K562 (cell line): ENCODE results near the gene KRT85. TPM values are rescaled to one million over a fixed set of nuclear protein-coding genes. Genes with fewer than 3 reads are reported as not detected.
A peak's percentile ranks its signal among the peaks of the same experiment; 100 is the strongest.

Experiments used
- ATAC-seq: fragments of 200-7000 bp; cut with Tn5 transposase; 3 replicates; pipeline ENCODE4 v1.9.1; 2020; ENCODE audit warnings: moderate library complexity
- BruUV-seq: library from RNA; stranded (reverse); fragments of 400-500 nt; replicated peaks from 2 replicates; lab custom pipeline; 2021; lab: Mats Ljungman, UMichigan
- CTCF ChIA-PET: fragments of 300-600 bp; formaldehyde crosslinking; extraction: SDS; loops from one replicate; lab custom pipeline; 2021; ENCODE audit warnings: low intra/inter-chr PET ratio; lab: Yijun Ruan, JAX
- POLR2A ChIA-PET: fragments of 300-600, 350-650 bp; sonication (Branson Sonifier 250); formaldehyde crosslinking; extraction: SDS; loops from one replicate; lab custom pipeline; 2021; ENCODE audit warnings: antibody characterized with exemption, inconsistent platforms; lab: Yijun Ruan, JAX
- DNase-seq, 4 experiments: peaks; one replicate each; pipeline versions ENCODE4 v3.0.0 to v3.0.0-alpha.2; 2011 to 2018; ENCODE audit warnings: low spot score in 3 of 4, mixed read lengths in 3 of 4; ENCODE audit errors: extremely low read depth in 1 of 4
- FAIRE-seq: peaks from 2 replicates; lab custom pipeline; 2011; peaks lifted over from hg19 to GRCh38; lab: Jason Lieb, UNC
- H2AFZ ChIP-seq: 2 replicates; pipeline ENCODE4 v1.6.0; 2011; ENCODE audit warnings: low read depth, low read length, control low read depth, inconsistent platforms
- H3K27ac ChIP-seq: fragments of 200-600 bp; 3 replicates; pipeline ENCODE4 v1.8.0; 2011; ENCODE audit warnings: low read depth, mild to moderate bottlenecking, control low read depth, inconsistent platforms, low read length, moderate library complexity, mixed read lengths; ENCODE audit errors: extremely low read depth
- H3K27me3 ChIP-seq, 2 experiments: fragments of 300-600 bp in 1 of 2; 2 replicates in 1 of 2; 3 replicates in 1 of 2; pipeline versions ENCODE4 v1.6.0 to v1.8.0; 2011; ENCODE audit warnings: inconsistent platforms in 2 of 2, low read length in 2 of 2, mild to moderate bottlenecking in 1 of 2, mixed read lengths in 1 of 2, moderate library complexity in 1 of 2; ENCODE audit not compliant: control insufficient read depth in 2 of 2, insufficient read depth in 2 of 2
- H3K36me3 ChIP-seq: fragments of 300-600 bp; 3 replicates; pipeline ENCODE4 v1.8.0; 2011; ENCODE audit warnings: mild to moderate bottlenecking, low read length, inconsistent platforms; ENCODE audit not compliant: control insufficient read depth, insufficient read depth
- H3K4me1 ChIP-seq, 2 experiments: fragments of 200-600 bp in 1 of 2; replicated peaks in 1 of 2; 2 replicates in 1 of 2; 3 replicates in 1 of 2; pipeline versions ENCODE4 v1.5.1 to v1.8.0; 2011; ENCODE audit warnings: inconsistent platforms in 2 of 2, low read length in 2 of 2, mild to moderate bottlenecking in 1 of 2, mixed read lengths in 1 of 2, moderate library complexity in 1 of 2; ENCODE audit not compliant: control insufficient read depth in 2 of 2, insufficient read depth in 2 of 2
- H3K4me2 ChIP-seq: 2 replicates; pipeline ENCODE4 v1.6.1; 2011; ENCODE audit warnings: low read length, control low read depth, inconsistent platforms, mixed read lengths; ENCODE audit not compliant: insufficient read depth
- H3K4me3 ChIP-seq: fragments of 200-600 bp; sonication (generic), shearing (Covaris generic); 2 replicates; pipeline ENCODE4 v1.5.1; 2016; ENCODE audit warnings: control low read depth, inconsistent platforms
- H3K79me2 ChIP-seq: fragments of 200-600 bp; 3 replicates; pipeline ENCODE4 v1.8.0; 2011; ENCODE audit warnings: low read length, inconsistent platforms; ENCODE audit not compliant: control insufficient read depth, insufficient read depth
- H3K9ac ChIP-seq, 2 experiments: 2 replicates each; pipeline versions ENCODE4 v1.6.0 to v1.6.1; 2011; ENCODE audit warnings: low read depth in 2 of 2, low read length in 2 of 2, control low read depth in 1 of 2, inconsistent platforms in 1 of 2, mild to moderate bottlenecking in 1 of 2, mixed read lengths in 1 of 2; ENCODE audit not compliant: insufficient read depth in 1 of 2
- H3K9me1 ChIP-seq: one replicate; pipeline ENCODE4 v1.6.0; 2011; ENCODE audit warnings: inconsistent platforms, mild to moderate bottlenecking, low read length, moderate library complexity; ENCODE audit not compliant: control insufficient read depth, insufficient read depth
- H3K9me3 ChIP-seq: replicated peaks from 2 replicates; pipeline ENCODE4 v1.5.1; 2011; ENCODE audit warnings: low read depth, low read length, inconsistent platforms; ENCODE audit not compliant: control insufficient read depth, insufficient read depth
- H4K20me1 ChIP-seq: replicated peaks from 2 replicates; pipeline ENCODE4 v1.6.1; 2011; ENCODE audit warnings: low read length, inconsistent platforms, mixed read lengths; ENCODE audit not compliant: control insufficient read depth, insufficient read depth
- CSDE1 ChIP-seq, 2 experiments: fragments of 450-650 bp; IDR thresholded peaks; 2 replicates each; pipeline ENCODE4 v1.6.1; 2016; ENCODE audit warnings: mild to moderate bottlenecking in 1 of 2
- HMG20A ChIP-seq: fragments of 450-650 bp; formaldehyde crosslinking; conservative IDR thresholded peaks from 2 replicates; pipeline ENCODE4 v1.4.0; 2020; ENCODE audit warnings: mild to moderate bottlenecking, mixed read lengths
- KLF13 ChIP-seq: fragments of 450-650 bp; IDR thresholded peaks from 2 replicates; pipeline ENCODE4 v1.6.1; 2016; ENCODE audit warnings: missing genetic modification characterization, low read depth, mild to moderate bottlenecking, missing compliant biosample characterization, moderate library complexity, borderline replicate concordance
- KLF16 ChIP-seq: IDR thresholded peaks from 2 replicates; pipeline ENCODE4 v1.6.1; 2016; ENCODE audit warnings: antibody characterized with exemption
- MED1 ChIP-seq: sonication (generic); formaldehyde crosslinking; IDR thresholded peaks from 2 replicates; pipeline ENCODE4 v1.8.1; 2023; ENCODE audit warnings: missing genetic modification reagents, borderline replicate concordance
- MXI1 ChIP-seq: IDR thresholded peaks from 2 replicates; pipeline ENCODE4 v1.6.1; 2011; ENCODE audit warnings: low read depth, mild to moderate bottlenecking, improper control_type of control experiment, low read length
- PTBP1 ChIP-seq: fragments of 200-400 bp; formaldehyde crosslinking; IDR thresholded peaks from 2 replicates; pipeline ENCODE4 v1.6.1; 2017; ENCODE audit warnings: low read depth, low read length
- XRCC4 ChIP-seq: IDR thresholded peaks from one replicate; pipeline ENCODE4 v1.6.1; 2011; ENCODE audit not compliant: insufficient read depth, insufficient read length; ENCODE audit errors: extremely low read depth
- YY1 ChIP-seq, 3 experiments: IDR thresholded peaks; 2 replicates each; pipeline ENCODE4 v1.6.1; 2011; ENCODE audit warnings: low read length in 2 of 3, mild to moderate bottlenecking in 2 of 3, moderate library complexity in 2 of 3, borderline replicate concordance in 1 of 3, control low read depth in 1 of 3, low read depth in 1 of 3; ENCODE audit not compliant: insufficient read depth in 3 of 3, insufficient replicate concordance in 2 of 3, control insufficient read depth in 1 of 3, insufficient read length in 1 of 3; ENCODE audit errors: extremely low read depth in 1 of 3
- ZNF253 ChIP-seq: fragments of 250-450 bp; sonication (Bioruptor Pico); conservative IDR thresholded peaks from 2 replicates; pipeline ENCODE4 v1.6.1; 2021; ENCODE audit warnings: mild to moderate bottlenecking
- ZNF263 ChIP-seq: sonication (generic); formaldehyde crosslinking; IDR thresholded peaks from 2 replicates; pipeline ENCODE4 v1.8.0; 2022; ENCODE audit warnings: mild to moderate bottlenecking, missing genetic modification reagents, borderline replicate concordance
- WGBS: fragments of 100-300 bp; shearing (Covaris generic); methylation state at CpG from one replicate; pipeline ENCODE4 v1.1.6; 2016; ENCODE audit warnings: low coverage, mixed read lengths; ENCODE audit not compliant: insufficient coverage; ENCODE audit errors: missing lambda C conversion rate; 5-methylcytosine and 5-hydroxymethylcytosine counted together
- in situ Hi-C: fragments of 300-500 bp; cut with MboI; formaldehyde crosslinking; loops from 4 replicates; pipeline ENCODE4 v1.15.0; 2018; ENCODE audit warnings: inconsistent platforms, mixed read lengths
- intact Hi-C: fragments of 100-400 bp; cut with micrococcal nuclease; formaldehyde crosslinking; loops from 2 replicates; pipeline ENCODE4 v1.14.2; 2022
- polyA plus RNA-seq, 8 experiments: library from polyadenylated mRNA; depleted of rRNA in 4 of 8; stranded (reverse) in 5 of 8; unstranded in 3 of 8; fragments of >200 nt; fragmentation: Nextera tagmentation in 2 of 8; fragmentation: Illumina TruSeq in 1 of 8; extraction: Ambion mirVana in 2 of 8; extraction: Trizol in 1 of 8; gene quantifications; 2 replicates each; pipeline versions ENCODE4 v1.2.1 to v1.2.3, GENCODE V29; 2011 to 2014; ENCODE audit warnings: inconsistent platforms in 1 of 8, missing spikeins in 1 of 8
- total RNA-seq, 7 experiments: library from RNA; depleted of rRNA in 6 of 7; stranded (reverse); fragments of >200 nt in 6 of 7; fragmentation: Illumina TruSeq in 2 of 7; extraction: Trizol in 2 of 7; gene quantifications; 2 replicates each; pipeline versions ENCODE4 v1.2.1 to v1.2.3, GENCODE V29; 2011 to 2021; ENCODE audit warnings: low replicate concordance in 1 of 7
- TF ChIP-seq, protein P1 (sequence below): fragments of 250-450 bp; sonication (Bioruptor Pico); IDR thresholded peaks from 2 replicates; pipeline ENCODE4 v1.5.0; 2021
- TF ChIP-seq, protein P2 (sequence below): conservative IDR thresholded peaks from 2 replicates; pipeline ENCODE4 v1.6.1; 2011; ENCODE audit warnings: low read depth, mild to moderate bottlenecking, low read length; ENCODE audit not compliant: control insufficient read depth

The KRT85 gene
- total and polyA plus RNA-seq, 9 of the 15 experiments (the other 6 are each of a cell fraction or from before 2014, with no cell fraction given): not detected

DNA sequence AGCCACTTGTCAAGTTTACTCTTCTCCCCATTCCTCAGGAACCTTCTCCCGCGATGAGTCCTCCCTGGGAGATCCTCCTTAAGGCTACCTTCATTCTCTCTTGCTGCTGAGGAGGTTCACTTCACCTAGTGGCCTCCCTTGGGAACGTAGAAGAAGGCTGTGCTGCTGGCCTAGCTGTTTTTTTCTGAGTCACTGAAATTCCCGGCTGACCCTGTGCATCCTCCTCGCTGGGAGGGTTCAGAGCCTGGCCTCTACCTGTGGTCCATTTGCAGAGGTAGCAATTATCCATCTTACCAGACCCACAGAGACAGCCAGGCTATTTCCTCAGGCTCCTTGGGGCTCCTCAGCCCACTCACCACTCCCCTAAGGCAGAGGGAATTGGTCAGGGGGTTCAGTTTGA is 34.2 kb upstream of the KRT85 start:
- CTCF ChIA-PET: no interaction called here
- H3K36me3 ChIP-seq: no peaks in the 10 kb centered on the region
- H3K27ac ChIP-seq: no peak overlapping the region
- WGBS: 0% methylated on average over 5 of the region's 5 CpGs
- H3K9me3 ChIP-seq: no peaks in the 10 kb centered on the region
- peaks cover 0 to 67% of the 10 kb centered on the region in 2 experiments; a peak in 3 of 5 replicates for H3K27me3 ChIP-seq
- no peak overlapping the region for H3K4me3 ChIP-seq
- ATAC-seq (no peak), DNase-seq (no peak), FAIRE-seq (no peak)
- H3K9me1 ChIP-seq: no peaks in the 10 kb centered on the region
- no TSS peak for BruUV-seq
- H3K79me2 ChIP-seq: no peaks in the 10 kb centered on the region
- TF ChIP-seq KLF13 (tag) (no peak), ZNF263 (CRISPR knock-in tag) (peak; percentile 52; the same call in 1 of the 2 replicates)
- TF ChIP-seq, protein P1, sequence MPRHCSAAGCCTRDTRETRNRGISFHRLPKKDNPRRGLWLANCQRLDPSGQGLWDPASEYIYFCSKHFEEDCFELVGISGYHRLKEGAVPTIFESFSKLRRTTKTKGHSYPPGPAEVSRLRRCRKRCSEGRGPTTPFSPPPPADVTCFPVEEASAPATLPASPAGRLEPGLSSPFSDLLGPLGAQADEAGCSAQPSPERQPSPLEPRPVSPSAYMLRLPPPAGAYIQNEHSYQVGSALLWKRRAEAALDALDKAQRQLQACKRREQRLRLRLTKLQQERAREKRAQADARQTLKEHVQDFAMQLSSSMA (CRISPR knock-in tag): no peak
- no peak overlapping the region for H3K4me2 ChIP-seq
- POLR2A ChIA-PET: interaction anchor here (0.6 kb wide), 1 partner anchor 25 kb away, joined by 4 read pairs; no protein-coding TSS in a partner anchor
- H3K4me1 ChIP-seq: no peaks in the 10 kb centered on the region
- in situ Hi-C loops (no loop called here), intact Hi-C loops (no loop called here)
- H2AFZ ChIP-seq: no peak overlapping the region
- no peak overlapping the region for H3K9ac ChIP-seq
- H4K20me1 ChIP-seq: no peaks in the 10 kb centered on the region

DNA sequence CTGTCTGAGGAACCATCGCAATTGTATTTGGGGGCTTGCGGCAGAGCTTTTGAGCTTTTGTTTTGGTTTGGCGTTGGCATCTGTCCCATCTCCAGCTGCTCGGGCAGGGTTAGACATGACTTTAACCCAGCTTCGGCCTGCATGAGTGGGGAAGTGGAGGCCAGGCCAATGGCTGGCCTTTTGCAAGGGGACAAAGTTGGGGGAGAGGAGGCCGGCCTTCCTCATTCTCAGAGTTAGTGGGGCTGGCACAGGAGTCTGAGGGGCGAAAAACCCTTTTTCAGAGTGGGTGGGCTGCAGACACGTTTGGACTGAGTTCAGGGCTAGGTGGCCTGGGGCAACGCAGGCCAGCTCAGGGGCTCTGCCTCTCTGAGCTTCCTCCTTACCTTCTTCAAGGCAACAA is 33.6 kb upstream of the KRT85 start:
- H3K4me1 ChIP-seq: no peaks in the 10 kb centered on the region
- 4% methylated on average over 9 of the region's 9 CpGs for WGBS
- no TSS peak for BruUV-seq
- H3K27ac ChIP-seq: no peak overlapping the region
- in situ Hi-C loops: no loop called here
- no peaks in the 10 kb centered on the region for H3K9me3 ChIP-seq
- peaks cover 0 to 62% of the 10 kb centered on the region in 2 experiments; a peak in 3 of 5 replicates for H3K27me3 ChIP-seq
- ChIA-PET POLR2A (interaction anchor here (0.7 kb wide), 1 partner anchor 16 kb away, joined by 4 read pairs; the partner anchor contains the start of gene KRT84), CTCF (no interaction called here)
- H3K4me2 ChIP-seq: no peak overlapping the region
- no peak overlapping the region for H3K4me3 ChIP-seq
- intact Hi-C loops: no loop called here
- no peak overlapping the region for H3K9ac ChIP-seq
- no peak for FAIRE-seq
- H3K79me2 ChIP-seq: no peaks in the 10 kb centered on the region
- no peaks in the 10 kb centered on the region for H4K20me1 ChIP-seq
- no peak overlapping the region for H2AFZ ChIP-seq
- ATAC-seq: no peak
- no peak for DNase-seq
- H3K9me1 ChIP-seq: no peaks in the 10 kb centered on the region
- TF ChIP-seq HMG20A (CRISPR knock-in tag): no peak
- no peak for TF ChIP-seq KLF16
- no peak for TF ChIP-seq PTBP1
- no peak for TF ChIP-seq MXI1
- TF ChIP-seq CSDE1 (IDR thresholded peaks at IDR 0.05): no peak
- TF ChIP-seq, protein P2, sequence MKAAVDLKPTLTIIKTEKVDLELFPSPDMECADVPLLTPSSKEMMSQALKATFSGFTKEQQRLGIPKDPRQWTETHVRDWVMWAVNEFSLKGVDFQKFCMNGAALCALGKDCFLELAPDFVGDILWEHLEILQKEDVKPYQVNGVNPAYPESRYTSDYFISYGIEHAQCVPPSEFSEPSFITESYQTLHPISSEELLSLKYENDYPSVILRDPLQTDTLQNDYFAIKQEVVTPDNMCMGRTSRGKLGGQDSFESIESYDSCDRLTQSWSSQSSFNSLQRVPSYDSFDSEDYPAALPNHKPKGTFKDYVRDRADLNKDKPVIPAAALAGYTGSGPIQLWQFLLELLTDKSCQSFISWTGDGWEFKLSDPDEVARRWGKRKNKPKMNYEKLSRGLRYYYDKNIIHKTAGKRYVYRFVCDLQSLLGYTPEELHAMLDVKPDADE: no peak
- no peak for TF ChIP-seq XRCC4
- no peak for TF ChIP-seq ZNF253 (CRISPR knock-in tag)
- TF ChIP-seq YY1 (IDR thresholded peaks at IDR 0.05; ENCODE audit: borderline replicate concordance in 1 of 3, control insufficient read depth in 1 of 3, extremely low read depth in 1 of 3, insufficient read depth in 3 of 3, insufficient read length in 1 of 3, insufficient replicate concordance in 2 of 3, low read depth in 1 of 3, low read length in 2 of 3): no peak
- no peak for TF ChIP-seq MED1
- H3K36me3 ChIP-seq: no peaks in the 10 kb centered on the region
